ENCODE results near the gene NEAT1.

Gene NEAT1

DNA sequence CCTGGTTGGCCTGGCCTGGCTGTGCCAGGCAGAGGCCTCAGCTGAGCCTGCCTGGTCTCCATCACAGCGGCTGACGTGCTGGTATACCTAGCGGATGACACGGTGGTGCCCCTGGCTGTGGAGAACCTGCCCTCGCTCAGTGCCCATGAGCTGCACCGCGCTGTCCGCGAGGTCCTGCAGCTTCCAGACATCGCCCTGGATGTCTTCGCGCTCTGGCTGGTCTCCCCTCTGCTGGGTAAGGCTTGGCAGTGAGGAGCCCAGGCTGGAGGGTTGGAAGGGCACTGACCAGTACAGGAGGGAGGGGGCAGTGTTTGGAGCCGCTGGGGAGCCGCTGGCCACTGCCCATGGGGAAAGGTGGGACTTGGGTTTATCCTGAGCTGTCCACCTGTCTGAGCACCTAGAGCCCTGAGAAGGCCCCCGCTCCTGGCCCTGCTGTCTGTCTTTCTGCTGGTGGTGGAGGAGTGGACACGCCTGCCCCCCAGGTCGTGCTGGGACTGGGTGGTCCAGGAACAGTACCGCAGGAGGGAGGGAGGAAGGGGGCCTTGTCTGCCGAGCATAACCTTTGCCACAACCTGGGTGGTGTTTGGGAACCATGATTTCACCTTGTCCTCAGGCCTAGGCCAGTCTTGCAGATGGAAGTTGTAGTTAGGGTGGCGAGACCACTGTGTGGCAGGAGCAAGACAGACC, 33.2 kb upstream of the NEAT1 start:
- DNase-seq (ENCODE audit: low spot score), result no peak

DNA sequence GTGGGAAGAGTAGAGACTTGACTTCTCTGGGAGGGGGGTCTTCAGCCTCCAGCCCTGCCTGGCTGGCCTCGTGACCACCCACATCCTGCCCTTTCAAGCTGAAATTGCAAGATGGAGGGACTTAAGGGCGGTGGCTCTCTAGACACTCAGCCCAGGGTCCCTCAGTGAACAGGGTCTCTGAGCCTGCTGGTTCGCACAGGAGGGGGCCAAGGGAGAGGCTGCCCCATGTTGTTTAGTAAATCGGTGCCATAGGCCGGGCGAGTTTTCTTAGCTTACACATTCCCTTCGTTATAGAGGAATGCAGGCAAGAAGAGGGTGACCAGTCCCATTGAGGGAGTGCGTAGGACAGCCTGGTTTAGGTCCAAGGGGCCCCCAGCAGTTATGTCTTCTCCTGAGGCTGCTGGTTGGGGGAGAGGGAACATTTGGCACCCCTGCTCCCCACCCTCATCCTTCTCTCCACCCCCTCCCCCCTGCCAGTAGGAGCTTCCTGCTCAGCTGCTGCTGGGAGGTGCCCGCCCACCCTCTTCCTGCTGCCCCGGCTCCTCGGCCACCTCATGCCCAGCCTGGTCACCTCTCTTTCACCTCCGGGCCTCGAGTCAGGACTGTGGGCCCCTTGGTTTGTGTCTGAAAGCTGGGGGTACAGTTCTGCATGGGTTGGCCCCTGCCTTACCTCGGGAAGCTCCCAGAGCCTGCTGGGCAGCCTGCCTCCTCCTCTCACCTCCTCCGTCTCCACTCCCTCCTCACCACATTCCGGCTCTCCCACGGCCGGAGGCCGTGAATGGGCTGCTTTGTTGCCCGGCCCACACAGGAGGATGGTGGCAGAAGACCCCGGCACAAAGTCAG, 32.3 kb upstream of the NEAT1 start:
- no peak for DNase-seq (ENCODE audit: low spot score)

DNA sequence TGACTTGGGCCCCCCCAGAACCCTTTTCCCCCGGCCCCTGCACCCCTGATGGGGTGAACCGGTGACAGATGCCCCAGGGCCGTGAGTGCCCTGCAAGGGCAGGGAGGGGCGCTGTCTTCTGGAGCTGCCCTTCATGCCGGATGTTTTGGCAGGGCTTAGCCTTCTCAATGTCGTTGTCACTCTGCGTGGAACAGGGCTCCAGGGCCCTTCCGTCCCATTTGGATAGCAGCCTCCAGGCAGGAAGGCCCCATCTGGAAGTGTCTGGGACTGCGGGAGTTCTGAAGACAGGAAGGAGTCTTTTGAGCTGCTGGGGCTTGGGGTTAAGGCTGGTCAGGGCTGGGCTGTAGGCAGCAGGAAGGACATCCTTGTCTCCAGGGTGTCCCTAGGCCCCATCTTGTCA, 31.6 kb upstream of the NEAT1 start:
- no peak for DNase-seq (ENCODE audit: low spot score)

DNA sequence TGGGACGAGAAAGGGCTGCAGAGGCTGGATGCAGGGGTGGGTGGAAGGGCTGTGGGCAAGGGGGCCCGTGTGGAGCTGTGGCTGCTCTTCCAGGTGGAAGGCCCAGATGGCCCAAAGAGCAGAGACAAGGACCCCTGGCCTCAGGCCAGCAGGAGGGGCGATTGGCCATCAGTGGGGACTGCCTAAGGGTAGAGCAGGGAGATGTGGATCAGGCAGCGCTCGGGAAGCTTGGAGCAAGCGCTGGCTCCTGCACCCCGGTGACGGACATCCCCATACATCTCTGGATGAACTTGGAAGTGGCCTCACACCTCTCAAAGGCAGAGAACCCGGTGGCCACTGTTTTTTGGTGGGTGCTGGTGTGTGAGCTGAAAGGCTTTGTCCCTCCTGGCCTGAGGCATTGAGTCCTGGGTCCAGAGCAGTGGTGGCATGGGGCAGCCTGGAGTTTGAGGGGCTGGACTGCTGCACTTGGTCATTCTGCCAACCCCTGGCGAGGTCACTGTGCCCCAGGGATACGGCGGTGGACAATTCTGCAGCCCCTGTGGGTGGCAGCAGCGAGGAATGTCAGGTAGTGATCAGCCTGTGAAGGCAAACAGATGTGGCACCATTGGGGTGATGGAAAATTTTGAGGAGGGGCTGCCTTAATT, 30.3 kb upstream of the NEAT1 start:
- no peak for DNase-seq (ENCODE audit: low spot score)

DNA sequence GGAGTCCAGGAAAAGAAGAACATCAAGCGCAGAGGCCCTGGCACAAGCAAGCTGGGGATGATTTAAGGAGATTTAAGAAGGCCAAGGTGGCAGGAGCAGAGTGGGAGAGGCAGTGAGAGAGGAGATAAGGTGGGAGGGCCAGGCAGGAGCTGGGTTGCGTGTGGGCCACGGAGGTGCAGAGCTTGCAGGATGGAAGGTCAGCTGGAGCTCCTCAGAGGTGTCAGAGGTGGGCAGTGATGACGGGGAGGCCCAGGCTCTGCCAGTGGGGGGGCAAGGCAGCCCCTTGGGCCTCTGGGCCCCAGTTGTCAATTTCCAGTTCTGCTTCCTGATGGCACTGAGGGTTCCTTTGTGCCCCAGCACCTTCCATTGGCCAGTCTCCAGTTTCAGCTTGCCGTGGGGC, 29.7 kb upstream of the NEAT1 start:
- no peak for DNase-seq (ENCODE audit: low spot score)

DNA sequence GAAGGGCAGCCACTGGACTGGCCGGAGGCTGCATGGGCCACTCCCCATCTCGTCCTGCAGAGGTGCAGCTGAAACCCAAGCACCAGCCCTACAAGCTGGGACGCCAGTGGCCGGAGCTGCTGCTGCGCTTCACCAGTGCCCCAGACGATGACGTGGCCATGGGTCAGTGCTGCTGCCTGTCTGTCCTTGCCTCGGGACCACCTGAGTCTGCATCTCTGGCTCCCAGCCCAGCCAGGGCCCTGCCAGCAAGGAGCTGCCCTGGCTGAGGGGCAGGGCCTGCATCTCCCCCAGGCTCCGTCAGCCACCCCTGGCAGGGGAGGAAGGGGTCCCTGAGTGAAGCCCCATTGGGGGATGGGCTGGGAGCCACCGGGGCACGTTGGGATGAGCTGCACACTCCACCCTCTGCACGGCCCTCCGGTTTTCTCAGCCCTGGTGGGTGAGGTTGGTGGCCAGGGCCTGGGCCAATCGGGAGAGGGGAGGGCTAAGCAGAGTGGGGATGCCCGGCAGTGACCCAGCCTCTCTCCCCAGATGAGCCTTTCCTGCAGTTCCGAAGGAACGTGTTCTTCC, 29.0 kb upstream of the NEAT1 start:
- no peak for DNase-seq (ENCODE audit: low spot score)

DNA sequence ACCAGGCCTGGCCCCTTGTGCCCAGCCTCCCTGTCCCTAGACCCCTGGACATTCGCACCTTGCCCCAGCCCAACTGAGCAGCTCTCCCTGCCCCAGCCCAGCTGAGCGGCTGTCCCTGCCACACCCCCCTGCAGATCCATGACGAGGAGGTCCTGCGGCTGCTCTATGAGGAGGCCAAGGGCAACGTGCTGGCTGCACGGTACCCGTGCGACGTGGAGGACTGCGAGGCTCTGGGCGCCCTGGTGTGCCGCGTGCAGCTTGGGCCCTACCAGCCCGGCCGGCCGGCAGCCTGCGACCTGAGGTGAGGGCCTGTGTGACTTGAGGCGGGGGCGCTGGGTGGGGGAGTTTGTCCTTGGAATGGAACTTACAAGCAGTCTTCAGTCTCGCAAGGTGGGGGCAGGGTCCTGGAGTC, 28.5 kb upstream of the NEAT1 start:
- DNase-seq (ENCODE audit: low spot score), result no peak

DNA sequence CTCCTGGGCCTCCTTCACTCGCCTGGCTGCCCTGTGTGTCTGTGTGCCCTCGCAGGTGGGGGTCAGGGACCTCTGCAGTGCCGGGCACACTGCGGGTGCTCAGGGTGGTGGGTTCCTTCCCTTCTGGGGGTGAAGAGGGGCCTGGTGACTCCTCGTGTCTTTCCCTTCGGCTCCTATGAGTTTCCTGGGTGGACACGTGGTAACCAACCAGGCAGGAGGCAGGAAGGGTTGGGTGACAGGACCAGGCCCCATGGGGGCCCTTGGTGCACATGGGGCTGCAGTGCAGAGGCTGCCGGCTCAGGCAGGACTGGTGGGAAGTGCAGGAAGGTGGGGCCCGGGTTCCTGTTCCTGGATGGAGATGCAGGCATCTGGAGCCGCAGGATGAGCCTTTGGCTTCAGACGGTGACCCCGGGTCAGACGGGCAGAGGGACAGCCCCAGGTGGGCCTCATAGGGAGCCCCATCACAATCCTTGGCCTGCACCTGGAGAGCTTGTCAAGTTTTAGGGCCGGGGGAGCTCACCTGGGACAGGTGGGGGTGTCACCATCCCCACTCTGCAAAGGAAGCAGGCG, 26.6 kb upstream of the NEAT1 start:
- no peak for DNase-seq (ENCODE audit: low spot score)

DNA sequence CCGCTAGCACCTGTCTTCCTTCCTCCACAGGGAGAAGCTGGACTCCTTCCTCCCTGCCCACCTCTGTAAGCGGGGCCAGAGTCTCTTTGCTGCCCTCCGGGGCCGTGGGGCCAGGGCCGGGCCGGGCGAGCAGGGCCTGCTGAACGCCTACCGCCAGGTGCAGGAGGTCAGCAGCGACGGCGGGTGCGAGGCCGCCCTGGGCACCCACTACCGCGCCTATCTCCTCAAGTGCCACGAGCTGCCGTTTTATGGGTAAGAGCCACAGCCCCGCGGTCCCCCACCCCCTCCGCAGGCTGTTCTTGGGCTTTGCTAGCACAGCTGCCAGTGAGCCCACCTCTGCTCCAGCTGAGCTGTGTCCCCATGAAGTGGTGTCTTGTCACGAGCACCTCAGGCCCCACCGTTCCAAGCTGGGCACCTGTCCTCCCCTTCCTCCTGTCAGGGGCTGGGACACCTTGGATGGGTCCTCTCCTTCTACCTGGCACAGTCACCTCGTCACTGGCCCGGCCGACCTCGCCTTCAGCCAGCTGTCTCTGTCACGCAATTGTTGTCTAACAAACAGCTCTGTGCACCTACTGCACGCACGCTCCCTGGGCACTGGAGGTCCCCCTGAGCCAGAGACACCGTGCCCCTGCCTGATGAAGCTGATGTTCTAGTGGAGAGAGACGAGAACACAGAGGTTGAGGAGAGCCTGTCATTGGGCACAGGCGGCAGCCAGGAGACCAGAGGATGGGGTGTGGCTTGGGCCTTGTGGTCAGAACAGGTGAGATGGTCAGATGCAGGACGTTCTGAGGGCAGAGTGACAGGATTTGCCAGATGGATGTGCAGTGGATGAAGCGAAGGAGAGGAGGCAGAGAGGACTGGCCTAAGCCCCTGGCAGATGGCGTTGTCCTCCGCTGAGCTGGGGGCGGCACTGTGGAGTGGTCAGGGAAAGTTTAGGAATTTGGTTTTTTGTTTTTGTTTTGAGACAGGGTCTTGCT, 25.5 kb upstream of the NEAT1 start:
- no peak for DNase-seq (ENCODE audit: low spot score)

DNA sequence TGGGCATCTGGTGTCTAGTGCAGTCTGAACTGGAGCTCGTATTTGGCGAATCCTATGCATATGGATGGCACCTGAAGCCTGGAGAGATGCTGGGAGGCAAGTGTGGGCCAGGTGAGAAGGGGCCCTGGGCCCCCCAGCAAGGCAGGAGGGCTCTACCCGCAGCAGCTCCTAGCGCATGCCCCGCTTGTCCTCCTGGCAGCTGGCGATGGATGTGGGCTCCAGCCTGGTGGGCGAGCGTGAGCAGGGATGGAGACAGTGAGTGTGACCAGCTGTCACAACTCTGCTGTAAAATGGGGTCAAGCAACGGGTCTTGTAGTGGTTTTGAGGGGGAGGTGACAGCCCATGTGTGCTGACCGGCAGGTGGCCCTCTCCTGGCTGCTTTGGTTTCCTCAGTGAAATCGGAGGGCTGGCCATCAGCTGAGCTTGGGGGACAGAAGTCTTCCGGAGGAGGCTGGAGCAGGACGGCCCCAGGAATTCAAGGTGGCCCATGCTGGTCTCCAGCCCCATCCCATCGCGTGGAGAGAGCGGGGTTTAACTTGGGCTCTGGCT, 24.2 kb upstream of the NEAT1 start:
- DNase-seq (ENCODE audit: low spot score), result no peak

DNA sequence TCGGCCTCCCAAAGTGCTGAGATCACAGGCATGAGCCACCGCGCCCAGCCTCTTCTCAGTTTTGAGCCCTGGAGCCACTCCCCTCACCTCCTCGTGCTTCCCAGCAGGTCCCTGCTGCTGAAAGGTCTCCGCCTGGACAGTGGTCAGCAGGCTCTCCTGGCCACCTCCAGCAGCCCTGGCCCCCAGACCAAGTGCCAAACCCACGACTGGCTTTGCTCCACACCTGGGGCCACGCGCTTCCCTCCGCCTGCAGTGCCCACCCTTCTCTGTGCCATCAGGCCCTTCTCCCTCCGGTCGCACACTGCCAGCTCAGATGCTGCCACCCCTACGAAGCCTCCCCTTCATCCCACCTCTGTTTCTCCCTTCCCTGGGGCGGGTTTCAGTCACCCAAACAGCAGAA, 23.3 kb upstream of the NEAT1 start:
- DNase-seq (ENCODE audit: low spot score), result no peak

DNA sequence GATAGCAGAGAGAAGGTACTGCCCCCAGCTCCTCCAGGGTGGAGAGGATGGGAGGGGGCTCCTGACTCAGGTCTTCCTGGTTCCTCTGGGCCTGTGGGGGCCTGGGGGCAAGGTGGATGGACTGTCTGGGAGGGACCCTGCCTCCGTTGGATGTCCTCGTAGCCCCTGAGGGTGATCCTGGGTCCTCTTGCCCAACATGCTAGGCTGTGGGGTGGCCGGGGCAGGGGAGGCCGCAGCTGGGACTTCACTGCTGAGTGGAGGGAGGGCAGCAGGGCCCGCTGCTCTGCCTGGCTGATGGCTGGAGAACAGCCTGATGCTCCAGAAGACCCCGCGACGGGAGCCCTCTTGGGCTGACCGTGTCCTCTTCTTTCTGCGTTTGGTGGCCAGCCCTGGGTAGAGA, 22.8 kb upstream of the NEAT1 start:
- DNase-seq (ENCODE audit: low spot score), result no peak

DNA sequence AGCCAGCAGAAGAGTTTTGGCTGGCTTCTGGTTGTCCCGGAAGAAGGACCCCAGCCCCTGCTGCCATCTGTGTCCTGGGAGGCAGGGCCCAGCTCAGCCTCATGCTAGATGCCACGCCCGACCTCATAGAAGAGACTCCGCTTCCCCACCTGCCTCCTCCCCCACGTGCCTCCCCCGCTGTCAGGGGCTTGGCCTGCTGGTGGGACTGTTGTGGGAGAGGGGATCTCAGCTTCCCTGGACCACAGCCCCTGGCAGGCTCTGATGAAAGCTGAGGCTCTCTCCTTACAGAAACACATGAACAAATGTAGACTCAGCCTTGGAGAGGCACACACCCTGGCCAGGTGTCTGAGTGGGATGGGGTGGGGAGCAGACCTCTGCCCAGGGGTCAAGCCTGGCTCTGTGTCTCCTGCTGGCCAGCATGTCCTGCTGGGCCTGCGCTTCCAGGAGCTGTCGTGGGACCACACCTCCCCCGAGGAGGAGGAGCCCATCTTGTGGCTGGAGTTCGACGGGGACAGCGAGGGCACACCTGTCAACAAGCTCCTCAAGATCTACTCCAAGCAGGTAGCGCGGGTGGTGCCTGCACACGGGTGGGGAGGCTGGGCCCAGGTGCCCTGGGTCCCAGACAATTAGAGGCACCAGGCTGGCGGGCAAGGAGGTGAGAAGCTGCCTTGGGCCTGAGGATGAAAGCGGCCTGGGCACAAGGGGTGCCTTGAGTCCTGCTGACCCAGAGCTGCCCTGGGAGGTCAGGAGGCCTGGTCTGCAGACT, 22.1 kb upstream of the NEAT1 start:
- DNase-seq (ENCODE audit: low spot score), result no peak

DNA sequence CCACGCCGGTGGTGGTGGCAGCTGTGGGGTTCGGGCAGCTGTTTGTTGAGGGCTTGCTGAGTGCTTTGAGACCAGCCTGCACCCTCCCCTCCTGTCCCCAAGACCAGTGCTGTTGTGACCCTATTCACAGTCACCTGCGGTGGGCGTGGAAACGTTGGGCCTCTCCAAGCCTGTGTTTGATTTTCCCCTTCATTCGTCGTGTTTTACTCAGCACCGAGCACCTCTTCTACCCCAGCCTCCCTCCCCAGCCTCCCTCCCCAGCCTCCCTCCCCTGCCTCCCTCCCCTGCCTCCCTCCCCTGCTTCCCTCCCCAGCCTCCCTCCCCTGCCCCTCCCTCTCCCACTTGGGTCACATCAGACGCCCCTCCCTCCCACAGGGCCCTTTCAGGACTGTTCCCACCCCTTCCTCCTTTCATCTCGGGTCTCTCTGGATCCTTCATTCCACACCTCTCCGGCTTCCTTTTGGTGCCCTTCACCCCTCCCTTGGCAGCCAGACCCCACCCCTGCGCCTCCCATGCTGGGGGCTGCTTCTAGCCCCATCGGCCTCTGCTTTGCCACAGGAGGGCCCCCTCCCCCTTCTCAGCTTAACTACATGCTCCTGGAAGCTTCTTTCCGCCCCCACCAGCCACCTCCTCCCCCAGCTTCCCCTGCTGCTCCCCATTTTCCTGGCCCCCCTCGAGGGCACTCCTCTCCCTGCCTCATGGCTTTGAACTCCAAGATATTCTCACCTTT, 21.4 kb upstream of the NEAT1 start:
- no peak for DNase-seq (ENCODE audit: low spot score)

DNA sequence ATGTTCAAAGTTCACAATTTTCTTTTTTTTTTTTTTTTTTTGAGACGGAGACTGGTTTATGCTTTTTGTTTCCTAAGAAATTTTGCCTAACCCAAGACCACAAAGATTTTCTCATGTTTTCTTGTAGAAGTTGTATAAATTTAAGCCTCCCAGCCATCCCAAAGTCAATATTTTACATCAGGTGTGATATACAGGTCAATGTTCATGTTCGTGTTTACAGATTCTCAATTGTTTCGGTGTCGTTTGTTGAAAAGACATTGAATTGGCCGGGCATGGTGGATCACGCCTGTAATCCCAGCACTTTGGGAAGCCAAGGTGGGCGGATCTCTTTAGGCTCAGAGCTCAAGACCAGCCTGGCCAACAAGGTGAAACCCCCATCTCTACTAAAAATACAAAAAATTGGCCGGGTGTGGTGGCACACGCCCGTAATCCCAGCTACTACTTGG, 20.8 kb upstream of the NEAT1 start:
- DNase-seq (ENCODE audit: low spot score), result no peak

DNA sequence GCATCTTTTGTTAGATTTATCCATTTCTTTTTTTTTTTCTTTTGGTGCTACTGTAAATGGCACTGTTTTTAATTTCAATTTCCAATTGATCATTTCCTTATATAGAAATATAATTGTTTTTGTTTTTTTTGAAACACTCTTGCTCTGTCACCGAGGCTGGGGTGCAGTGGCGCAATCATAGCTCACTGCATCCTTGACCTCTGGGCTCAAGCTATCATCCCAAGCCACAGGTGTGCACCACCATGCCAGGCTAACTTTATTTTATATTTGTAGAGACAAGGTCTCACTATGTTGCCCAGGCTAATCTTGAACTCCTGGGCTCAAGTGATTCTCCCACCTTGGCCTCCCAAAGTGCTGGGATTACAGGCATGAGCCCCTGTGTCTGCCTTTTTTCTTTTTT, 19.8 kb upstream of the NEAT1 start:
- DNase-seq (ENCODE audit: low spot score), result no peak

DNA sequence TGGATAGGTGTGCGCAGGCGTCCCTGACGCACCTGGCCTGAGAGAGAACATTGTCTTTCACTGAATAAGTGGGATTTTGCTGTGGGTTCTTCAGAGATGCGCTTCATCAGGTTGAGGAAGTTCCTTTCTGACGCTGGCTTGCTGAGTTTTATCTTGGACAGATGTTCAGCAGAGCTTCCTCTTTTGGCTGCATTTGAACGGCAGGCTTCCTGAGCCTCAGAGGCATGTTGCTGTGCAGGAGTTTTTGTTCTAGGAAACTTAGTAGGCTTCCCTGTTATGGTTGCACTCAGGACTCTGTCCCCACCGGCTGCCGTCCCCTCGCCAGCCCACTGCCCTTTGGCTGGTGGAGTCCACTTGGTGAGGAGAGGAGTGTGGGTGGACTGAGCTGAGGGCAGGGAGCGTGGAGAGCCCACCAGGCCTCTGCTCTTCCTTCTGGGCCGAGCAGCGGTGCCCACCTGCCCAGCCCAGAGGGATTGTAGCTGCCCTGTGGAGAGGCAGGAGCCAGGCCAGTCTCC, 18.9 kb upstream of the NEAT1 start:
- no peak for DNase-seq (ENCODE audit: low spot score)

DNA sequence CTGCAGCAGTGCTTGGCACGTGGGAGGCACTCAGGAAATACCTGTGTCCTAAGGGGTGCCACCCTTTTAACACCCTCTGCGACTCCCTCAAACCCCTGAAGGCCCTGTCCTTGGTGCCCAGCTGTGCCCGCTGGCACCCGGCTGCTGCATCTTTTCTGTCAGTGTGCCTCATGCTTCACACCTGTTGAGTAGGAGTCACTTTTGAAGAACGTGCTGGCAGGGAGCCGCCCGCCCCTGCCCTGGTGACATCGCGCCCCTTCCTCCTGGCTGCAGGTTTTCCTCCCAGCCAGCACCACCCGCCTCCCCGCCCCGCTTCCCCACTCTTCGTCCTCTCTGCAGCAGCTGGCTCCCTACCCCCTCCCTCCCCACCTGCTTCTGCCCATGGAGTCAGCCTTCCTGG, 18.4 kb upstream of the NEAT1 start:
- no peak for DNase-seq (ENCODE audit: low spot score)
